ENCODE data around the gene MOSPD2.
A peak's percentile ranks its signal among the peaks of the same experiment; 100 is the strongest.

The MOSPD2 gene

GRCh38 chrX:14923761-14924160 is 50.5 kb downstream of the MOSPD2 start:
- Mint-ChIP-seq H3K27ac (peak overlapping the region; percentile 35 to 52), H3K4me1 (ENCODE audit: low read depth in 2 of 2) (no peaks in the 10 kb centered on the region), H3K9me3 (no peaks in the 10 kb centered on the region), H3K4me3 (no peak overlapping the region), H3K36me3 (ENCODE audit: insufficient read depth) (peaks cover 8% of the 10 kb centered on the region), H3K27me3 (no peaks in the 10 kb centered on the region)
- DNase-seq, result no peak
- no peak for ATAC-seq (replicated peaks)

GRCh38 chrX:14926471-14926870 is 53.2 kb downstream of the MOSPD2 start:
- Mint-ChIP-seq H3K4me1 (ENCODE audit: low read depth in 2 of 2) (no peaks in the 10 kb centered on the region), H3K36me3 (ENCODE audit: insufficient read depth) (peaks cover 2% of the 10 kb centered on the region), H3K27me3 (no peaks in the 10 kb centered on the region), H3K9me3 (no peaks in the 10 kb centered on the region), H3K4me3 (no peak overlapping the region), H3K27ac (no peak overlapping the region)
- DNase-seq (no peak), ATAC-seq (replicated peaks) (no peak)

- no peak overlapping the region for H3K4me3 Mint-ChIP-seq
- no peaks in the 10 kb centered on the region for H3K4me1 Mint-ChIP-seq (ENCODE audit: low read depth in 2 of 2)
- no peak overlapping the region for H3K27ac Mint-ChIP-seq
- no peaks in the 10 kb centered on the region for H3K9me3 Mint-ChIP-seq
- no peak for DNase-seq
- ATAC-seq (replicated peaks), result no peak
- no peaks in the 10 kb centered on the region for H3K27me3 Mint-ChIP-seq
- peaks cover 2% of the 10 kb centered on the region for H3K36me3 Mint-ChIP-seq (ENCODE audit: insufficient read depth)
Measured at GRCh38 chrX:14927401-14927800, 54.2 kb downstream of the MOSPD2 start.

- Mint-ChIP-seq H3K27me3 (no peaks in the 10 kb centered on the region), H3K27ac (no peak overlapping the region), H3K4me1 (ENCODE audit: low read depth in 2 of 2) (no peaks in the 10 kb centered on the region), H3K4me3 (no peak overlapping the region), H3K36me3 (ENCODE audit: insufficient read depth) (peaks cover 2% of the 10 kb centered on the region), H3K9me3 (no peaks in the 10 kb centered on the region)
- DNase-seq, result no peak
- no peak for ATAC-seq (replicated peaks)
Measured at GRCh38 chrX:14930663-14931062, 57.4 kb downstream of the MOSPD2 start.

GRCh38 chrX:14932136-14932535 is 58.9 kb downstream of the MOSPD2 start:
- DNase-seq, result no peak
- ATAC-seq (replicated peaks), result no peak
- Mint-ChIP-seq H3K4me1 (ENCODE audit: low read depth in 2 of 2) (peaks cover 0 to 4% of the 10 kb centered on the region in 2 donors), H3K36me3 (ENCODE audit: insufficient read depth) (peaks cover 2% of the 10 kb centered on the region), H3K27ac (no peak overlapping the region), H3K27me3 (no peaks in the 10 kb centered on the region), H3K9me3 (no peaks in the 10 kb centered on the region), H3K4me3 (no peak overlapping the region)

- peaks cover 2% of the 10 kb centered on the region for H3K36me3 Mint-ChIP-seq (ENCODE audit: insufficient read depth)
- DNase-seq, result no peak
- peaks cover 0 to 4% of the 10 kb centered on the region in 2 donors for H3K4me1 Mint-ChIP-seq (ENCODE audit: low read depth in 2 of 2)
Measured at GRCh38 chrX:14934423-14934822, 61.2 kb downstream of the MOSPD2 start.

GRCh38 chrX:14936561-14936960 is 63.3 kb downstream of the MOSPD2 start:
- Mint-ChIP-seq H3K4me3 (no peak overlapping the region), H3K27ac (no peak overlapping the region), H3K9me3 (no peaks in the 10 kb centered on the region), H3K27me3 (peaks cover 6 to 9% of the 10 kb centered on the region in 2 donors), H3K36me3 (ENCODE audit: insufficient read depth) (peaks cover 2% of the 10 kb centered on the region), H3K4me1 (ENCODE audit: low read depth in 2 of 2) (peaks cover 0 to 4% of the 10 kb centered on the region in 2 donors)
- ATAC-seq (replicated peaks) (no peak), DNase-seq (no peak)

More at GRCh38 chrX:14934423-14934822, 61.2 kb downstream of the MOSPD2 start:
- H3K9me3 Mint-ChIP-seq, result no peaks in the 10 kb centered on the region
- H3K27ac Mint-ChIP-seq, result no peak overlapping the region
- H3K4me3 Mint-ChIP-seq, result no peak overlapping the region
- no peak for ATAC-seq (replicated peaks)
- no peaks in the 10 kb centered on the region for H3K27me3 Mint-ChIP-seq

- DNase-seq (no peak), ATAC-seq (replicated peaks) (no peak)
- H3K4me1 Mint-ChIP-seq (ENCODE audit: low read depth in 2 of 2), result peaks cover 0 to 4% of the 10 kb centered on the region in 2 donors
- no peak overlapping the region for H3K27ac Mint-ChIP-seq
- no peaks in the 10 kb centered on the region for H3K9me3 Mint-ChIP-seq
- H3K27me3 Mint-ChIP-seq, result peaks cover 6 to 9% of the 10 kb centered on the region in 2 donors
- H3K4me3 Mint-ChIP-seq, result no peak overlapping the region
- H3K36me3 Mint-ChIP-seq (ENCODE audit: insufficient read depth), result peaks cover 2% of the 10 kb centered on the region
Measured at GRCh38 chrX:14939644-14940043, 66.4 kb downstream of the MOSPD2 start.

GRCh38 chrX:14941301-14941700 is 68.1 kb downstream of the MOSPD2 start:
- no peak overlapping the region for H3K4me3 Mint-ChIP-seq
- DNase-seq, result no peak

GRCh38 chrX:14942341-14942740 is 69.1 kb downstream of the MOSPD2 start:
- Mint-ChIP-seq H3K27ac (no peak overlapping the region), H3K4me3 (no peak overlapping the region), H3K4me1 (ENCODE audit: low read depth in 2 of 2) (no peaks in the 10 kb centered on the region), H3K27me3 (peaks cover 6 to 9% of the 10 kb centered on the region in 2 donors), H3K9me3 (no peaks in the 10 kb centered on the region), H3K36me3 (ENCODE audit: insufficient read depth) (no peaks in the 10 kb centered on the region)
- ATAC-seq (replicated peaks), result no peak
- no peak for DNase-seq

More at GRCh38 chrX:14941301-14941700, 68.1 kb downstream of the MOSPD2 start:
- Mint-ChIP-seq H3K4me1 (ENCODE audit: low read depth in 2 of 2) (peaks cover 0 to 4% of the 10 kb centered on the region in 2 donors), H3K9me3 (no peaks in the 10 kb centered on the region), H3K36me3 (ENCODE audit: insufficient read depth) (no peaks in the 10 kb centered on the region), H3K27me3 (peaks cover 6 to 9% of the 10 kb centered on the region in 2 donors), H3K27ac (no peak overlapping the region)
- no peak for ATAC-seq (replicated peaks)

- Mint-ChIP-seq H3K27me3 (peaks cover 6 to 9% of the 10 kb centered on the region in 2 donors), H3K27ac (no peak overlapping the region), H3K36me3 (ENCODE audit: insufficient read depth) (no peaks in the 10 kb centered on the region), H3K9me3 (no peaks in the 10 kb centered on the region), H3K4me3 (no peak overlapping the region), H3K4me1 (ENCODE audit: low read depth in 2 of 2) (no peaks in the 10 kb centered on the region)
- ATAC-seq (replicated peaks) (no peak), DNase-seq (no peak)
Measured at GRCh38 chrX:14943962-14944361, 70.7 kb downstream of the MOSPD2 start.

- Mint-ChIP-seq H3K4me3 (no peak overlapping the region), H3K4me1 (ENCODE audit: low read depth in 2 of 2) (no peaks in the 10 kb centered on the region), H3K9me3 (no peaks in the 10 kb centered on the region), H3K36me3 (ENCODE audit: insufficient read depth) (no peaks in the 10 kb centered on the region), H3K27ac (no peak overlapping the region), H3K27me3 (peaks cover 11 to 12% of the 10 kb centered on the region in 2 donors)
- ATAC-seq (replicated peaks) (no peak), DNase-seq (no peak)
Measured at GRCh38 chrX:14946606-14947155, 73.5 kb downstream of the MOSPD2 start.

- Mint-ChIP-seq H3K4me1 (ENCODE audit: low read depth in 2 of 2) (no peaks in the 10 kb centered on the region), H3K27ac (no peak overlapping the region), H3K36me3 (ENCODE audit: insufficient read depth) (no peaks in the 10 kb centered on the region), H3K9me3 (no peaks in the 10 kb centered on the region), H3K4me3 (no peak overlapping the region), H3K27me3 (peaks cover 11 to 12% of the 10 kb centered on the region in 2 donors)
- DNase-seq, result no peak
- ATAC-seq (replicated peaks), result no peak
Measured at GRCh38 chrX:14948691-14949090, 75.5 kb downstream of the MOSPD2 start.

GRCh38 chrX:14956813-14957582 is 83.8 kb downstream of the MOSPD2 start:
- H3K4me1 Mint-ChIP-seq (ENCODE audit: low read depth in 2 of 2), result no peaks in the 10 kb centered on the region
- ATAC-seq (replicated peaks), result no peak
- no peaks in the 10 kb centered on the region for H3K36me3 Mint-ChIP-seq (ENCODE audit: insufficient read depth)
- H3K27ac Mint-ChIP-seq, result no peak overlapping the region
- no peaks in the 10 kb centered on the region for H3K27me3 Mint-ChIP-seq
- no peak for DNase-seq
- no peak overlapping the region for H3K4me3 Mint-ChIP-seq
- no peaks in the 10 kb centered on the region for H3K9me3 Mint-ChIP-seq

Data from effector memory CD8-positive, alpha-beta T cell (primary cell).